Measurements from ENCODE around the gene OSBPL9.

DNA sequence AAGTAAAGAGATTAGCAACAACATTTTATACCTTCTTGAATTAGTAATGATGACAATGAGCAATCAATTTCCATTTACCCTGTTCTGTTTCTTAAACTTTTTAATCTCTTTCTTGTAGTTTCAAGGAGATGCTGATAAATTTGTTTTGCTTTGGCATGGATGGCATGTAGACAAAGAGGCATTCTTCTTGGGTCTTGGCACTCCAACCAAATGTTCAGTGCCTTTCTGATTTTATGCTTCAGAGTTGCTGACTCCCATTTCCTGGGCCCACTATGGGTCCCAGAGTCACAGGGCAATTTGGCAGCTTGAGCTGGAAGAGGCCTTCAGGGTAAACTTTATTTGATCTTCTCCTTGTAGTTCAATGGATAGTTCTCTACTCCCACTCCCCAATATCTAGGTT, 42.1 kb upstream of the OSBPL9 start:
- TF ChIP-seq POLR2A (IDR thresholded peaks at IDR 0.05; ENCODE audit: low read depth, low read length) (no peak), POLR2AphosphoS5 (IDR thresholded peaks at IDR 0.05; ENCODE audit: low read depth, low read length) (no peak), TAF1 (IDR thresholded peaks at IDR 0.05; ENCODE audit: borderline replicate concordance, low read depth, low read length) (no peak)

Measured in GM12892 (cell line).